Stimulated activated naive CD4-positive, alpha-beta T cell (primary cell): ENCODE measurements around the gene FAM227B.
"Not testable (repeated sequence)": the region's sequence is repeated elsewhere in the genome, so short reads cannot be mapped to it uniquely, and the experiment has no call there.

Experiments used
- DNase-seq, 6 experiments: peaks; one replicate each; lab custom pipeline; 2025; lab: John Stamatoyannopoulos, UW

The FAM227B gene

DNA sequence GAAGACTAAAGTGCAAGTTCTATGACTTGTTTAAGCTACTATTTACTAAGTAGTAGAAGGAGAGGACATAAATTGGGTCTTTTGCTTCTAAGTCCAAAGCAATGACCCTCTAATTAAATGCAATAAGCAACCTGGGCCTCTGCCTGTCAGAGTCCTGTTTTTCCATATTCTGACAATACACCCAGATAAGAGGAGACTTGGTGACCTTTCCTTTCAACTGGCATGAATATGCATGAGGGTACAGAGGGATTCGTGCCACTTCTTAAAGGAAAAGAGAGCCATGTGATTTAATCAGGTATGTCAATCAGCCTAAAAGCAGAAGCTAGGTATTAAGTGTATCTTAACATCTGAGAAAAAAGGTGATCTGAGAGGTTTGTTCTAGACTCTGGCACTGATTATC lies 248.3 kb downstream of the FAM227B start:
- no peak for DNase-seq

GRCh38 chr15:49370782-49371181 lies 249.8 kb downstream of the FAM227B start:
- DNase-seq: no peak

- DNase-seq: no peak
Measured at GRCh38 chr15:49366496-49366895, 254.1 kb downstream of the FAM227B start.

- no peak for DNase-seq
Measured at GRCh38 chr15:49361370-49361769, 259.2 kb downstream of the FAM227B start.

- DNase-seq: not testable (repeated sequence)
Measured at GRCh38 chr15:49354439-49354838, 266.2 kb downstream of the FAM227B start.

DNA sequence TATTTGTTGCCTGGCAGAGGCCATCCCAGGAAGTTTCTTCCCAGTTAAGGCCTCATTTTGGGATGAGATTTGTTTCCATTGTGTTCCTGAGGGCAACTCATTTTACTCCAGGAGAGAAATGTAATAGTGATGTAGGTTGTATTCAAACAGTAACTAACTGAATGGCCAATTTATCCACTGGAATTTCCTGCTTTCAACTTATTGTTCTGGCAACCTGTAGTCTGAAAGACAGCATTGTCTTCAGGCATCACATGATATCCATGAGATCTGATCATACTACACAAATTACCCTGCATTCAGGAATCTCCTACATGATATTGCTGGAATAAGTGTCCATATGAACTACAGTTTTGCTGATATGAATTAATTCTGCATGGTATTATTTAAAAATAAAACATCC lies 277.1 kb downstream of the FAM227B start:
- DNase-seq: no peak

- DNase-seq: no peak
Measured at GRCh38 chr15:49339656-49340055, 281.0 kb downstream of the FAM227B start.

DNA sequence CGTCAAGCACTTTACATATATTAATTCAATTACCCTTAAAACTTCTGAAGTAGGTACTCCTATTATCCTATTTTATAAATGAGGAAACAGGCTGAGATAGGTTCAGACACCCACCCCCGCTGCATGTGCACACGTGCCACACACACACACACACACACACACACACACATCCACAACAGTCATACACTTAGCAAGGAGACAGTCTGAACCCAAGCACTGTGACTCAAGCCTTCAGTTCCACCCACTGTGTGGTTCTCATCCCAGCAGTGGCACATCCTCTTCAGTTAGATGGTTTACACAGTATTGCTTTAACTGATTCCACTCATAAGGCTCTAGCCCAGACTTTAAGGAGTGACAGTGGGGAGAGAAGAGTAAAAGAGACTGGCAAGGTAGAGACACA lies 288.7 kb downstream of the FAM227B start:
- DNase-seq: no peak

DNA sequence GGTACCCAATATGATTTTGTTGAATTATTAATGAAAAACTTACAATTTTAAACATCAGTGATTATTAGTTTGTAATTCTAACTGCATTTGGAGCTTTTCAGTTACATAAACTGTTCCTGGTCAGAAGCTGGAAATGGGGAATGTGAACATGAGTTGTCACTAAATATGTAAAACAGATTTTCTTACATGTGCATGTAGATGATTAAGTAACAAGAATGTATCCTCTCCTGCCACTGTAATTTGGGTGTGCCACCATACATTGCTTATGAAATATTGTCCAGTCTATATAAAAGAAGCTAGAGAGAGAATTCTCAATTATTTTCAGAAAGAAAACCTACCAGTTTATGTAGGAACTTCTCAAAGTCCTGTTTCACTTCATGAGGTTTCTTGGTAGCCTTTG lies 289.2 kb downstream of the FAM227B start:
- no peak for DNase-seq

- DNase-seq: no peak
Measured at GRCh38 chr15:49330166-49330565, 290.5 kb downstream of the FAM227B start.

- DNase-seq: no peak
Measured at GRCh38 chr15:49328941-49329340, 291.7 kb downstream of the FAM227B start.

- DNase-seq: no peak
Measured at GRCh38 chr15:49327927-49328326, 292.7 kb downstream of the FAM227B start.

DNA sequence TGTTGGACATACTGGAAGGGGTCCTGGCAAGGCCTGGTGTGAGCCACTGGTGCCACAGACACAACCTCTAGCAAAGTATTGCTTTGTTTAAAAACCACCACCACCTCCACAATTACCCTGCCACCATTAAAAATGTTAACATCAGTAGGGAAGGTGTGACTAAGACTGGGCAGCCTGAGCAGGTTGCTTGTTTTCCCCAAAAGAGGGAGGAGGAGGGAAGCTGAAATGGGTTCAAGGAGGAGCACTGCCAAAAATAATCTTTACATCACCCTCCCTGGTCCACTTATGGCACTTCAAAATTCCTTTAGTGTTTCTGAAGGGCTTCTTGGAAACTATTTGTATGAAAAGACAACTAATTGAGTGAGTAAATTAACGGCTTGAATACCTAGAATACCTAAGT lies 297.4 kb downstream of the FAM227B start:
- no peak for DNase-seq

DNA sequence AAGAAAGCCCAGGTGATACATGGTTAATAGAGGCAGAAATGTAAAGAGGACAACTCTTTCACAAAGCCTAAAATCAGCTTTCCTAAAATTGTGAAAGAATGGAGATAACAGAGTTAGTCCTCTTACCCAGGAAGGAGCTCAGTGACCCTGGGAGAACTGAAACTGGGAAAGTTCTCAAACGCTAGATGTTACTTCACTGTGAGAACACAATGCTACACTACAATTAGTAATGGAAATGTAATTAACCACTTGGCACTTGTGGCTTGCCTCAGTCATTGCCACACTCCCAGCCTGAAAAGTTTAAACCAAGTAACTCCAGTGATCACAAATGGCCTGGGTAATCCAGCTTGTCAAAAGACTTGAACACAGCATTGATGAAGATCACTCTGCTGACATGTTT lies 300.3 kb downstream of the FAM227B start:
- no peak for DNase-seq

DNA sequence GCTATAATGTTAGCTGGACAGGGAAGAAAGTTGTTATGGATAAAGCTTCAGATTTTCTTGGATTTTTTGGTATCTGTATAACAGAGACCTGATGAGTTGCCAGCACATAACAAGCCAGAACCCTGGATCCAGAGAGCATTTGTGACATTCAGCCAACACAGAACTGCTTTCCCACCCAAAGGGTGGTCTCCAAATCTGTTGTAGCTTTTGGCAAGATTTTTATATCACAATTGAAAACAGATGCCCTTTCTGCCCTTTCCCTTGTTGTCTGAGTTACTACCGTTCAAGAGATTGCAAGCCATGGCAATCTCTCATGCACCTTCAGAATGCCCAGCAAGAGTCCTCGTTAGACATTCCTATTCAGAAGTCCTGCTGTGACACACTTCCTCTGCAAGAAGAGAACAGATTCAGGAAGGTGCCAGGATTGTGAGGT lies 305.2 kb downstream of the FAM227B start:
- no peak for DNase-seq

- DNase-seq: no peak
Measured at GRCh38 chr15:49314716-49315115, 305.9 kb downstream of the FAM227B start.

- DNase-seq: no peak
Measured at GRCh38 chr15:49313650-49314049, 307.0 kb downstream of the FAM227B start.

GRCh38 chr15:49309889-49310288 lies 310.7 kb downstream of the FAM227B start:
- no peak for DNase-seq

- DNase-seq: no peak
Measured at GRCh38 chr15:49308686-49309085, 311.9 kb downstream of the FAM227B start.

GRCh38 chr15:49306551-49306950 lies 314.1 kb downstream of the FAM227B start:
- DNase-seq: no peak

GRCh38 chr15:49303003-49303402 lies 317.6 kb downstream of the FAM227B start:
- DNase-seq: no peak

- no peak for DNase-seq
Measured at GRCh38 chr15:49301562-49301961, 319.1 kb downstream of the FAM227B start.

DNA sequence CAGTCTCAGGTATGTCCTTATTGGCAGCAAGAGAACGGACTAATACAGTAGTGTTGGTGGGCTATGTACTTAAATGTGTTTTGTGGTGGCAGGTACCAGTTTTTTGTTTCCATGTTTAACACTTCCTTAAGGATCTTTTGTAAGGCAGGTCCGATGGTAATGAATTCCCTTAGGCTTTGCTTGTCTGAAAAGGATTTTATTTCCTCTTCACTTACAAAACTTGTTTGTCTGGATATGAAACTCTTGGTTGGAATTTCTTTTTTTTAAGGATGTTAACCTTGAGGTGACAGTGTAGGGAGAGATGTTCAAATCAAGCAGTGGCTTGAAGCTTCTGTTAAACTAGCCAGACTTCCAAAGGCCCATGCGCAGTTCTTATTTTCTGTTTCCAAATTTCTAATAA lies 319.8 kb downstream of the FAM227B start:
- no peak for DNase-seq

- DNase-seq: no peak
Measured at GRCh38 chr15:49297584-49297983, 323.0 kb downstream of the FAM227B start.

DNA sequence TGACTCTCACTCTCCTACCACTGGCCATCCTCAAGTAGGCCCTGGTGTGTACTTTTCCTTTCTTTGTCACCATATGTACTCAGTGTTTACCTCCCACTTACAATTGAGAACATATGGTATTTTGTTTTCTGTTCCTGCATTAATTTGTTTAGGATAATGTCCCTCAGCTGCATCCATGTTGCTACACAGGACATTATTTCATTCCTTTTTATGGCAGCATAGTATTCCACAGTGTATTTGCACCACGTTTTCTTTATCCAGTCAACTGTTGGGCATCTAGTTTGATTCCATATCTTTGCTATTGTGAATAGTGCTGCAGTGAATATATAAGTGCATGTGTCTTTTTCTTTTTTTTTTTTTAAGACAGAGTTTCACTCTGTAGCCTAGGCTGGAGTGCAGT lies 324.4 kb downstream of the FAM227B start:
- DNase-seq: no peak
